ENCODE data around the gene NAT14.

GRCh38 chr19:55442372-55442961, 42.5 kb upstream of the NAT14 start:
- TF ChIP-seq CTCF (IDR thresholded peaks at IDR 0.05): no peak
- no peak for TF ChIP-seq POLR2A (IDR thresholded peaks at IDR 0.05)

Data from lower leg skin (tissue), 3 donors.